CD4-positive, alpha-beta T cell treated with Interleukin-21 for 1 hour (primary cell): ENCODE data around the gene ZNF385A.

Source experiments
- DNase-seq: peaks from one replicate; pipeline ENCODE4 v3.0.0-alpha.2; 2020

Gene ZNF385A, protein sequence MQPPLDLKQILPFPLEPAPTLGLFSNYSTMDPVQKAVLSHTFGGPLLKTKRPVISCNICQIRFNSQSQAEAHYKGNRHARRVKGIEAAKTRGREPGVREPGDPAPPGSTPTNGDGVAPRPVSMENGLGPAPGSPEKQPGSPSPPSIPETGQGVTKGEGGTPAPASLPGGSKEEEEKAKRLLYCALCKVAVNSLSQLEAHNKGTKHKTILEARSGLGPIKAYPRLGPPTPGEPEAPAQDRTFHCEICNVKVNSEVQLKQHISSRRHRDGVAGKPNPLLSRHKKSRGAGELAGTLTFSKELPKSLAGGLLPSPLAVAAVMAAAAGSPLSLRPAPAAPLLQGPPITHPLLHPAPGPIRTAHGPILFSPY

DNA sequence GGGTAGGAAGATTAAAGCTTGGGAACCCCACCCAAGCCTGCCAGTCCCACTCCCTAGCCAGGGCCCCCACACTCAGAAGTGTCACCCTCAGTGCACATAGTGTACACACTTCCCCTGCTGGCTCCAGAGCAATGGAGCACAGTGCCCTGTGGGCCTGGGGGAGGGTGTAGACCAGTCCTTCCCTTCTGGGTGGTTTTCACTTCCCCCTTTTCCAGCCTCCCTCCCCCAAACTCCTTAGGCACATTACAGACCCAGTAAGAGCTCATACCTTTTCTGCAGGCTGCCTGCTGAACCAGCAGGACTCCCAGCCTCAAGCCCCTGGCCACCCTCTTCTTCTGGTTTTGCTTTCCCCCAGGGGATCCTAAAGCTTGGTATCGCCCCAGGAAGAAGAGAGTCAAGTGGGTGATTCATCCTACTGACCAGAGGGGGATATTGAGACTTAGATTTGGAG, at the start of gene ZNF385A:
ZNF385A (minus strand) TSS at position 143 of the 451 bp plus-strand sequence. CDS start 219 bp downstream, outside the sequence.
- DNase-seq = no peak

DNA sequence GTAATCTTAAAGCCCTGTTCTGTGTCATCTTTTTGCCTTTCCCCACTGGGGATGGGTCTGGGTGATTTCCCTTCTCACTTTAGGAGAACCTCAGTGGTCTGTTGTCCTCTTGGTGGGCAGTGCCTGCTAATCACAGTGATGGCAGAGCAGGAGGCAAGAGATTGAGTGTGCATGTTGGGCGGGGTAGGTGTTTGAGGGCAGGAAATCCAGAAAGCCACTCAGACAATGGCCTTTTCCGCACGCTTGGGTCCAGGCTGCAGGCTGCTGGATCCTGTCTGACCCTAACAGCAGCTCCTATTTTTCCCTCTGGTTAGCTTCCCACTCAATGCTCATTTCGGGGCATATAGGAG, 48.3 kb upstream of the ZNF385A start:
- DNase-seq = no peak

DNA sequence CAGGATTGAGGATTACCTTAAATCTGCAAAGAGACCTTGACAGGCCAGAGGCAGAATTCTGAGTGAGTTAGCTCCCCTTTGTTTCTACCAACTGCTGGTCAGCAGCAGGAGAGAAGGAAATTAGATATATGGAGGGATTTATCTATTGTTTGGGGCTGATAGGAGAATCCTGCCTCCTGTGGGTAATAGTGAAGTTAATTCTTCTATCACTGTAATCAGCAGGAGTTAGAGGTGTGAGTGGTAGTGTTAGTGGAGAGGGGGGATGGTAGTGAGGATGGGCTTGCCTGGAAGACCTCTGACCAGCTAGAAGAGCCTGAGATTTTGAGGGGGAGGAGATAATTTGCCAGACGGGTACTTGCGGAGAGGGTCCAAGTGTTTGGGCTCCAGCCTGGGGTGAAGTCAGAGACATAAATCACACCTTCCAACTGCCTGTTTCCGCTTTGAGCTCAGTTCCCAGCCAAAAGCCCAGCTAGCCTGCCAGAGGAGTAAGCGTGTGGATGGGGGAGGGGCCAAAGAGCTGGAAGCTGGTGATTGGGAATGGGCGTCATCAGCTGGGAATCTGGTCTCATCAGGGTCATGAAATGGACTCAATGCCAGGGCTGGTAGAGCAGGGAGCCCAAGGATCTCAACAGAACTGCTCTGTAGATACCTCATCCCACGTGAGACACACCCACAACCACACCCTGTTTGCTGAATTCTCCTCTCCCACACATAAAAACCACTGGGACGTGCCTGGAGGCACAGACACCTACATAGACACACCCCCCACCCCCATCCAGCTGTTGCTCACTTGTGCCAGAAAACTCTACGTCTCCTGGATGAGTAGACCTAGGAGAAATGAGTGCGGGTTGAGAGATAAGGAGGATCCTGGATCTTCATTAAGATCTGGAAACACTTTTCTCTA, 47.6 kb upstream of the ZNF385A start:
- no peak for DNase-seq

DNA sequence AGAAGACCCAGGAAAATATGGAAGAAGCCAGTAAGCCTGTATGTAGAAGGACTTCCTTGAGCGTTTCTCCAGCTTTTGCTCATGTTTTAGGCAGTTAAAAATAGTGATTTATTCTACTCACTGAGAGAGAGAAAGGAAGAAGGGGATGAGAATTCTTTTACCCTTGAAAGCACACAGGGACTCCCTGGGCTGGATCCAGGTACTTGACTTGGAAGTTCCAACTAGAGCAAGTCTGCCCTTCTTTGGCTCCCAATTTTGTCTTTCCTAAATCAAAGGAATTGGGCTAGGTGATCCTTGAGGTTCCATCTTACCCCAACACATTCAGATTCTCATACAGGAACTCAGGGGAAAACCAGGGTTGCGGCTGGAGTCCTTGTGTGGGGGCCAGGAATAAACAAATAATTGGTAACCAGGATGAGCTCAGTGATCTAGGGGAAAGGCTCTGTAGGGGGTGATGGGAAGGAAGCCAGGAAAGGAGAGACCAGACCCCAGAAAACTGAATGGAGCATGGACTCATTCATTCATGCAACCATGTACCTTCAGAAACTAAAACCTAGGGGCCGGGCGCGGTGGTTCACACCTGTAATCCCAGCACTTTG, 46.0 kb upstream of the ZNF385A start:
- DNase-seq = no peak

DNA sequence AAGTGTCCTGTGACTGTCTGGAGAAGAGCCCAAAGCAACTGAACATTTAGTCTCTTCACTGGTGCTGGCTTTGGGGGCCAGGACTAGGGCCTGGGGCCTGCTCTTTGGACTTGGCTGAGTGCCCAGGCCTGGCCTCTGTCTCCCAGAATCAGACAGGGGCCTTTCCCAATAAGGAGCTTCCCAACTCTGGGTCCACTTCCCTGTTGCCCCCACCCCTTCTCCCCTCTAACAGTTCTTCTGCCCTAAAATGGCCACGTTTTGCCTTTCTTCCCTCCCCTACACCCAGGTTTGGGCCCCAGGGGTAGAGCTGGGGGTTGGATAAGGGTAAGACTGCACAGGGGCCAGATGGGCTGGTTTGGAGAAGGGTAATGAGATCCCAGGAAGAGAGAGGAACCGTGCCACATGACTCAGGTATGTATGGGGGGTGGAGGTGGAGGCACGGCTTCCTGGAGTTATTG, 44.5 kb upstream of the ZNF385A start:
- no peak for DNase-seq

DNA sequence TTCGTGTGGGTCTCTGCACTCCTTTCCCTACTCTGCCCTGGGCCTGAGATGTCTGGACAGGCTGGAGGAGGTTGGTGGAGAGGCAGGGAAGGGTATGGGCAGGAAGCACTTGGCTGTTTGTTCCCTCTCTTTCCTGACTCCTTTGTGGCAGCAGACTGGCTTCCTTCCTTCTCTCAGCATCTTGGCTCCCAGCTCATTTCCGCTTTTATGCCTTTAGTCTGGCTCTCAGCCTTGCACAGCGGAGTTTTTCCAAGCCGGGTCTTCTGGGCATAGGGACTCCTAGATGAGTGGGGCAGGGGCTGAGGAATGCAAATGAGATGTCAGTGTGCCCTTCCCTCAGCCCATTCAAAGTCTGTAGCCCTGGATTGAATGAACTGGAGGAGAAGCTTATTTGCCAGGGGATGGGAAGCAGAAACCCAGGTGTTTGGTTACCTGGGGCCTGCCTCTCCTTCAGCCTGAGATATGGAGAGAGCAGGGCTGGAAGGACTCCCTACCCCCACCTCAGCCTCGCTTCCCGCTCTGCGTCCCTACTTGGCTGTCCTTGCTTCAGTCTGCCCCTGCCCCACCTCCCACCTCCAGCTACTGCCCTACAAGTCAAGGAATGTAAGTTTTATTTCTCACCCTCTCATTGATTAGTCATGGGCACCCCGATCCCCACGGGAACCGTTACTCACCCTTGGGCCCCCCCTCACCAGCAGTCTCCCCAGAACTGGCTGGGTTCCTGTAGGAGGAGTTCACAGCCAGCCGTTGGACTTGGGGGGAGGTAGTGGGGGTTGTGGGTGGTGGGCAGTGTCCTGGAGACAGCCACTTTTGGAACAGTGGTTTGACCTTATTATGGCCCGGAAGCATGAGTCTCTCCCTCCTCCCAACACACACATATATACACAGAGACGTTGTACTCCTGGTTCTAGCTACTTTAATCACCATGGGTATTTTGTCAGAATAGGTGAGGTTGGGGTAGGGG, 43.8 kb upstream of the ZNF385A start:
- DNase-seq = no peak

DNA sequence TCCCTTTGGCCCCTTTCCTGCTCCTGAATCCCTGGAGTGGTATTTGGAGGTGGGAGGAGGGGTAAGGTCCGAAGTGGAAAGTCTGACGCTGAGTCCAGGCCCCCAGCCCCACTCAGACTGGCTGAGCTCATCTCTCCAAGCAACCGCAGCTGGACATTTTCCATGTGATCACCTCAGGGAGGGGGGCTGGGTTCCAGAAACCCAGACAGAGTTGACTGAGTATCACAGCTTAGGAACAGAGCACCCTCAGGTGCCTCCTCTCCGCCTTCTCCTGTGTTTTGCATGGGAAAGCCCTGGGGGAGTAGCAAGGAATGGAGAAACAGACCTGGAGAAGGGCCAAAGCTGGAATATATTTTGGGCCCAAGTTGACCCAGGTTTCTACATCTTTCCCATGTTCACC, 42.6 kb upstream of the ZNF385A start:
- no peak for DNase-seq

DNA sequence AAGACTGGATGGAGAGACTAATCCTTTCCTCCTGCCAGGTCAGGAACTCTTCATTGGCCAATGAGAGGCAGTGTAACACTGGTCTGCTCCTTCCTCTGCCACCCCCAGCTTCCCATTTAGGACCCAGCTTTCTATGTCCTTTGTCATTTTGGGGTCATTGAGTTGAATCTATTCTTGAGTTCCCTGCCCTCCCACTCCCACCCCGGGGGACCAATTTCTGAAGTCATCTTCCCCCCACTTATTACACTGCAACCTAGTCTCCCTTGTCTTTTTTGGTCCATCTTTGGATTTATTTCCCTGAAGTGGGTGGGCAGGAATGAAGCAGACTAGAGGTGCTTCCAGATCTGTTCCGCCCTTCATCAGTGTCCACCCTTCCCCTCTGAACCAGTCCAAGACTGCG, 42.2 kb upstream of the ZNF385A start:
- DNase-seq = no peak

DNA sequence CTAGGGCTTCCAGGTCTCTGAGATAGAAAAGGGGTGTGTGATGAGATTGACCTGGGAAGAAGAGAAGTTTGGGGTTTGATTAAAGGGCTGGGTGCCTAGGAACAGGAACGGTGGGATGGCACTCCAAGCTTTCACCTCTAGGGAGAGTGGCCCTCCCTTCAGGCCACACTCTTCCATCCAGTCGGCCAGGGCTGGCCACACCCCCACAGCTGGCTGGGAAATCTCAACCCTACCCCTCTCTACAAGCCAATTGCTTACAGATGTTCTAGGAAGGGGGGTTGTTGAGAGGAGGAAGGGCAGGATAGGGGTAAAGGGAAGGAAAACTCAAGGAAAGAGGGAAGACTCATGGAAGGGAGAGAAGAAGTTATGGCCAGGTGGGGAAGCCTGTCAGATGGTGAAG, 41.2 kb upstream of the ZNF385A start:
- DNase-seq = no peak

DNA sequence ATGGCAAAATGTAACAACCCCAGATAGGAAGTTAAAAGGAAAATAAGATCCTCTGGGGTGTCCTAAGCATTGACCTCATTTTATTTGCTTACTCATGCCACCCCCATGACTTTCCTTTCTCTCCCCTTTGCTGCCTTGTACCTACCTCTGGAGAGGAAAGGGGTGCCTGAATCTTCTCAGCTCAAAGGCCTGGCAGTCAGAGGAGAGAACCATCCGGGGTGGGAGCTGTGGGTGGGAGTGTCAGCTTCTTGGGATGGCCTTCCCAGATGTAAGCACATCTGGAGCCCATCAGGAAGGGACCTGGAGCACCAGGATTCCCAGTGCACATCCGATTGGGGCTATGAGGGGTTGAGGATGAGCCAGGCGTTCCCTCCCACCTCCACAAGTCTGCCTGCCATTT, 39.7 kb upstream of the ZNF385A start:
- no peak for DNase-seq

DNA sequence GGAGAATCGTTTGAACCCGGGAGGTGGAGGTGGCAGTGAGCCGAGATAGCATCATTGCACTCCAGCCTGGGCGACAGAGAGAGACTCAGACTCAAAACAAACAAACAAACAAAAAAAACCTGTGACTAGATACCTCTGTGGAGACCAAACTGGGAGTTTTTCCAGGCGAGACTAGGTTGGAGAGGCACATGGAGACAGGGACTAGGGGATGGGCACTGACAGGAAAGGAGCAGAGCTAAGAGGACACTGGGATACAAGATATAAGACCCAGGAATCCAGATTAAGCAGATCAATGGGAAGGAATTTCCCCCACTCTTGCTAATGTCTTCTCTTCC, 39.2 kb upstream of the ZNF385A start:
- no peak for DNase-seq

DNA sequence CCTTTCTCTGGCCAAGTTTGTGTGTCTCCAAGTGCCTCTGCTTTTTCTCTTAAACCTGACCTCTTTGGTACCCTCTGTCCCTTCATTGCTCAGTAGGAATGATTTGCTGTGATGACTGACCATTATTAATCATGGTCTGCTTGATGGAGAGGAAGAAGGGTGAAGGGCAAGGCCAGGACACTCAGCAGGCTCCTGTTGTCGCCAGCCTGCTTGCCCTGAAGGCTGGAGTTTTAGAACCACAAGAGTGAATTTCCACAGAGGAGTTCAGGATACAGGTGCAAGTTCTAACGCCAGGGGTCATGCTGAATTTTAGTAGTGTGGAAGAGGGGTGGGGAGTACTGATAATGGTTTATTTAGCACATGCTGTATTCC, 37.3 kb upstream of the ZNF385A start:
- DNase-seq = no peak

DNA sequence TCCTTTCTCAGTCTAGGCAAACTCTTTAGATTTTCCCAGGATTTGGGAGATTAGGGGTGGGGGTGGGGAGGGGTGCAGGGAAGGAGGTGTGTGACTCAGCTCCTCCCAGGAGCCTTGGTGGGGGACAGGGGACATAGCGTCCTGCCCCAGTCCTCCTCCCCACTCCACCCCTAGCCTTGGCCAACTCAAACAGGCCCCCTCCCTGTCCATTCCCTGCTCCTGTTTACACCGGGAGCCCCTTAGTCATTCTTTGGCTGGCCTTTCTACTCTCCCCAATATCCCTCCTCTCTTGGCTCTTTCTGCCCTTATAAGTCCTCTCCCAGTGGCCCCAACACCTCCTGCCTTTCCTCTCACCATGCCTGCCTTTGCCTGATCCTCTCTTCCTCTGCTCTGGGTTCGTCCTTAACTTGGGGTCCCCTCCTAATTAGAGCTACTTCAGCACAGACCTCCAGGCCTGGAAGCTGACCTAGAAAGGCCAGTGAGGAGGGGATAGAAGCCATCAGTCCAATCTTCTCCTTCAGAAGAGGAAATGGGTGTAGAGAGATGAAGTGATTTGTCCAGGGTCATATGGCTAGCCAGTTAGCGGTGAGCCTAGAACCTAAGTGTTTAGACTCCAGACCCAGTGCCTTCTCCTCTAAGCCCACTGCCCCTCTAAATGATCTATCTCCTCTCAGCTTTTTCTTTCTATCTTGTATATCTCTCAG, 36.8 kb upstream of the ZNF385A start:
- no peak for DNase-seq

DNA sequence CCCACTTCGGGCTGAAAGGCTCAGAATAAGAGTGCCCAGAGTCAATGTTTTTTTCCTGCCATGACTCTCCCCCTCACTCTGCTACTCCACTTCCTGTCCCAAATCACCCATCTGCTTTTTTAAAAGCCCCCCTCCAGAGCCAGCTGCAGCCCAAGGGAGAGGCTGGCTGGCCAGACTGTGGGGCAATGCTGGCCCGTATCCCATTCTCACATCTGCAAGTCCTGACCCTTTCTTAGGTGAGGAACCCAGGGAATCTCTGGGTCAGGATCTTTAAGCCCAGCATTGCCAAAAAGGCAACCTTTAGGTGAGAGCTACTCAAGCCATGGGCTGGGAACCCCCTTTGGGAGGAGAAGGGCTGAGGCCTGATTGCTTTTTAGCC, 36.2 kb upstream of the ZNF385A start:
- DNase-seq = no peak

DNA sequence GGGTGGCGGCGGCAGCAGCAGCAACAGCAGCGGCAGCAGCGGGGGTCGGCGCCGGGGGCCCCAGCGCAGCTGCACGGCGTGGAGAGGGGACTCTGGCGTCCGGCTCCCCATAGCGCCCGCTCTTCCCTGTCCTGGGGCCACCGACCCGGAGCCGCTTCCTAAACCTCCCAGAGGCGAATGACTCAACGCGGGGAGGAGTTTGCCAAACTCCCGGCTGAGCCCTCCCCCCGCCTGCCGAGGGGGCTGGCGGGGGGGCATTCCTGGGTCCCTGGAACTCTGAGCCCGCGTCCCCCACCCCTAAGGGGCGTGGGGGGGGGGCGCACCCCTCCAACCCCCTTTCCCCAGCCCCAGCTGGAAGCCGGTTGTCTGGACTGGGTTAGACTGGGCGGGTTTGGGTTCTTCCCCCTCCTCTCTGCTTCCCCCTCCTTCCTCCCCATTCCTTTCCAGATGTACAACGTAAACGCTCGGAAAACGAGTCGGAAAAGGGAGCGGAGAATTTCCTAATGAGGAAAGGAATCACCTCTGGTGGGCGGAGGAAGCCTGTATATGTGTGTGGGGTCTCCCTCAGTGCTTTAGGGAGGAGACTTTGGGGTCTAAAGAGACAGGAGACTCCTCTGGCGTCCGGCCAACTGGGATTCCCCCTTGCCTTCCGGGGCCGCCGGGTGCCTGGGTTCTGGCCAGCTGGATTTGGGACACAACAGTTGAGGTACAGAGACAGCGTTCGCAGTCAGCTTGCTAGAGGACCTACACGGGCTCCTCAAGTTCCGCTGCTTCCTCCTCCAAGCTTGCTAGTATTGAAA, 34.8 kb upstream of the ZNF385A start, which contains the start of gene ITGA5:
ITGA5 (minus strand) TSS at position 179 of the 800 bp plus-strand sequence; CDS start at position 111, 68 bp downstream.
- DNase-seq = peak; percentile 45

DNA sequence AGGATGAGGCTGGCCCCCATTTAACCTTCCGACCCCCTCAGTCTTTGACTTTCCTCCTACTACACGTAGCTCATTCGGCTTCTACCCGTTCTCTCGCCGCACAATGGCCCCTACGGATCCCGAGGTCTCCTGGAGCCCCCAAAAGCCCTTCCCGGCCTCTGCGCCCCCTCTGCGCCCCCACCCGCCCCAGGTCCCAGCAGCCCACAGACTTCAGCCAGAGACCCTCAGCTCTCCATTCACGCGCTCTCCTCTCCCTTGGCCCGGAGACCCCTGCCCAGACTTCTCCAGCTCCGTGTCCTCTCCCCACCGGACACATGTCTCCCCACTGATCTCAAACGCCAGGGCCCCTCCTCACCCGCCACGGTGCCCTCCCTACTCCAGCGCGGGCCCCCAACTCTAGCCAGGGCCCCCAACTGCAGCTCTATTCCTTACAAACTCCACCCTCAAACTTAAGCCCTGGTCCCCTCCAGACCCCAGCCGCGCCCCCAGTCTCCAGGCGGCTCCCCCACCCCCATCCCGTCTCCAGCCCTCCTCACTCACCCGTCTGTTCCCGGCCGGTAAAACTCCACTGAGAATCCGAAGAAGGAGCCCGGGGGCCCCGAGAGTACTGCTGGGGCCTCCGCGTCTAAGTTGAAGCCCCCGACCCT, 34.0 kb upstream of the ZNF385A start:
- DNase-seq = no peak

DNA sequence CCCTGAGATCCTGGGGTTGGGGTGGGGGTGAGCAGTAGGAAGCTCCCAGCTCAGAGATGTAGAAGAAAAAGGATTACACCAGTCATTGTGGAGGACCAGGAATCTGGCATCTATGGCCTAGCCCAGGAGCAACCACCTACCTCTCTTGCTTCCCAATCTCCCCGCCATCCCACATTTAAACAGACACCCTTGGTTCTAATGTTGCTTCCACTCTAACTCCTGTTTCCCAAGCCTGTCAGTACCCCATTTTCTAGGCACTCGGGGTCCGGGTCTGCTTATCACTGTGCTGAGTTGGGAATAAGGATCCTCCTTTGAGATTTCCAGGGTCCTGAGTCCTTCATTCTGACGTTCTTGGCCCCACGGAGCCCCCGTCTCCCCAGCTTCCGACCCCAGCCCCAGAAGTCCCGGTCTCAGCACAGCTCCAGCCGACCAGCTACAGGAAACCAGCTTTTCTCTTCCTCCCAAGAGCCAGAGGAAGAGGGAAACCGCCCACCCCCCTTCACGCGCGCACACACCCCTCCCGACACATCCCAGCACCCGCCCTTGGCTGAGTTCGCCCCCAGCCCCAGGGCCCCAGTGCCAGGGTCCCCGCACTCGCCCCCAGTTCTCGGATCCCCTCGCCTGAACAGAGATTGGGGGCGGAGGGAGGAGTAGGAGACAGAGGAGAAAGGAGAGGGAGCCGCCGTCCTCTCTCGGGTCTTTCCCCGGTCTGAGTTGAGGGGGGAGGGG, 33.3 kb upstream of the ZNF385A start:
- DNase-seq = peak; percentile 46

DNA sequence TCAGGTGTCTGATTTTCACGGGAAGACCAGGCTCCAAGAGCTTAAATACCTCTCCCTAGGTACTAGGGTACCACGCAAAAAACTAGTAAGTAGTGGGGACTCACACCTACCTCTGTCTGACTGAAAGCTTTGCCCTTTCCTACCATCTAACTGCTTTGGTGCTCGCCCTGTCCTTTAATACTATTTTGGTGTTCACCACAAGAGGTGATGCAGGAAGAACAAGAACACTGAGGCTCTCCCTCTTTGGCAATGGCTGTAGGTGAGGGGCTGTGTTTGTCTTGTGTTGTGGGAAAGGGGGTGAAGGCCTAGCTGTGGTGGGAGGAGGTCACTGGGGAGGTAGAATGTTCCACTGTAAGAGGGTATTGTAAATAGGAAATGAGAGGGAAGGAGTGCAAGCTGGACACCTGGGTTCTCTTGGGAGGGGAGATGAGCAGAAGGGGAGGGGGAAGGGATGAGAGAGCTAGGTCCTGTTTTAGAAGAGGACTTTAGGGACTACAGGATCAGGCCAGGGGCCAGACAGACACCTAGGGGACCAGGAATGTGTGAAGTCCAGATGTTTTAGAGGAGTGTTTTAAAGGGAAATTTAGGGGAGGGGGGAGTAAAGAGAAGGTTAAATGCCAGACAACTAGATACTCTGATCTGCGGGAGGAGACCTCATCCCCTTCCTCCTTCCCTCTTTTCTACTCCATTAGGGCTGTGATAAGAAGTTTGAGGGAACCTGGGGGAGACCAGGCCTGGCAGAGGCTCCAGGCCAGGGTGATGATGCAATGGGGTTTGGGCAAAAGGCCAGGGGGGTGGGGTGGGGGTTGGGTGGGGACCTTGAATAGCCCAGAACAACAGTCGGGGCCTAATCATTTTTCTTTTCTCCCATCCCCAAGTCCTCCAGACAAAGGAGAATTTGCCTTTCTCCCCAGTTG, 32.4 kb upstream of the ZNF385A start:
- peak; percentile 40 for DNase-seq
